ENCODE results near the gene NR2F1.

Gene NR2F1

DNA sequence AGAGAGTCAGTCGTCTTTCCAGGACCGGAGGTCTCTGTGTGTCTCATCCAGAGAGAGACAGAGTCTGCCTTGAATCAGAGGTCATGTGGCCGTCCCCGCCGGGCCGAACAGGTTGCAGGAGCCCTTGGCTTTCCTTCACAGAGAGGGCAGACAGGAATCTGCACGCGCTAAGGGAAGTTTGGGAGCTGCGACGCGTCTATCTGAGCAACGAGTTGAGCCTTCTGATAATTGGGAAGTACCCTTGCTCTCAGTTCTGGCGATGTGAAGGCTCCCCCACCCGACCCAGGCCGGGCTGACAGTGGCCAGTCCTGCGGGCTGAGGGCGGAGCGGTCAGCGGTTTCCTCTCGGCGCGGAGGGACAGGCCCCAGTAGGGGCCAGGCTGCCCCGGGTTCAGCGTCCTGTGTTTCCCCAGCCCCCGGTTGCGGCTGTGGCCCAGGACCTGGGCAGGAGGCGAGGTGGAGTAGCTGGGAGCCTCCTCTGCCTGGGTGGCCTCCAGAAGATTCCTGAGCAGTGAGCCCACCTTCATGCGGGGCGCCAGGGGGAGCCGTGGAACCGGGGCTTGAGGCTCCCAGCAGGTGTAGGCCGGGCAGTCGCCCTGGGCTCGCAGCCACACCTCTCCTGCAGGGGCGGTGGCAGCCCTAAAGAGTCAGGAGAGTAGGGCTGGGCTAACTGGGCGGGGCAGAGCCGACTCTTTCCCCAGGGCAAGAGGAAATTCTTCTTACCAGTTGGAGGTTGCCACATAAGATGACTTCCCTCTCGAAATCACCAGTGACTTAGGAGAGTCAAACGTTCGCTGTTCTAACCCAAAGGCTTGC, 13.9 kb downstream of the NR2F1 start:
- Histone ChIP-seq H3K4me1 (ENCODE audit: control insufficient read depth, low read depth, low read length) (peaks cover 26% of the 10 kb centered on the region), H3K9ac (ENCODE audit: low read length) (no peak overlapping the region), H3K36me3 (ENCODE audit: control insufficient read depth, low read depth, low read length) (no peaks in the 10 kb centered on the region), H3K4me3 (ENCODE audit: low read length) (peak overlapping the region; percentile 32), H3K27ac (ENCODE audit: low read length) (no peak overlapping the region), H3K9me3 (ENCODE audit: control insufficient read depth, low read depth, low read length) (no peaks in the 10 kb centered on the region), H3K27me3 (ENCODE audit: control insufficient read depth, insufficient read depth, low read length) (peaks cover 100% of the 10 kb centered on the region)

DNA sequence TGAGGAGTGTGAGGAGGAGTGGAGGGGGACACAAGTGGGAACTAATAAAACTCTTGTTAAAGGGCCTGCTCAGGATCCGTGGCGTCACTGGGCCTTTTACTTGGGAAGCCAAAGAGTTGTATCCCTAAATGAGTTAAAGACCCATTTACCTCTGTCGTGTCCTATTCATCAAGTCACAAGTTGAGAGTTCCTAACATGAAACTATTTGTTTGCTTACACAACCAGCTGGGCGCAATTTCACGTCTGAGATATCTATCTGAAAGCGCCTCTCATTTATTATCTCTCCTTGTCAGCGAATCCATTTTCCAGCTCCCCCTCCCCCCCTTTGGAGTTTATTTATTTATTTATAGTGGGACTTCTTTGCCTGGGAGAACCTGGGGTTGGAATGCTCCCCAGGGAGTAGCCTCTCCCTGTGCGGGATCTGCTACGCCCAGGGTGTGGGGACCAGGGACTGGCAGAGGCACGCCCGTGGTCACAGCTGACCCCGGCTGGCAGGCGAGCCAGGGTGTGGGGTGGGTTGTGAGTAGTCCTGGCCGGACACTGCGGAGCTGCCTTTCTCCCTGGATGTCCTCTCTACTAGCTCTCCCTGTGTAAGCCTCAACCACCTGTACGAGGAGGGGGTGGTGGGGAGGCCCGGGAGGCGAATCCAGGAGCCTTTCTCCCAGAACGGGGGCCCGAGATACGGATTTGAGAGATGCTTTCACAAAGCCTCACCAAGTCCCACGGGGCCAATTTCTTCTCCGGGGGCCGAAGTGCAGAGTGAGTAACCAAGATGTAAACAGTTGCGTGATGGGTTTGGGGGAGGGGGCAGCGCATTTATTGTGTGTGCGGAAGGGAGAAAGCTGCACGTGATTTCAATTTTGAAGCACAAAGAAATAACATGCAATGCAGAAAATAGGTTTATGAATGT, 15.3 kb downstream of the NR2F1 start:
- no peak overlapping the region for H3K4me3 ChIP-seq (ENCODE audit: low read length)
- no peak overlapping the region for H3K27ac ChIP-seq (ENCODE audit: low read length)
- H3K9me3 ChIP-seq (ENCODE audit: control insufficient read depth, low read depth, low read length): no peaks in the 10 kb centered on the region
- no peaks in the 10 kb centered on the region for H3K36me3 ChIP-seq (ENCODE audit: control insufficient read depth, low read depth, low read length)
- H3K9ac ChIP-seq (ENCODE audit: low read length): no peak overlapping the region
- peaks cover 33% of the 10 kb centered on the region for H3K4me1 ChIP-seq (ENCODE audit: control insufficient read depth, low read depth, low read length)
- H3K27me3 ChIP-seq (ENCODE audit: control insufficient read depth, insufficient read depth, low read length): peaks cover 100% of the 10 kb centered on the region

DNA sequence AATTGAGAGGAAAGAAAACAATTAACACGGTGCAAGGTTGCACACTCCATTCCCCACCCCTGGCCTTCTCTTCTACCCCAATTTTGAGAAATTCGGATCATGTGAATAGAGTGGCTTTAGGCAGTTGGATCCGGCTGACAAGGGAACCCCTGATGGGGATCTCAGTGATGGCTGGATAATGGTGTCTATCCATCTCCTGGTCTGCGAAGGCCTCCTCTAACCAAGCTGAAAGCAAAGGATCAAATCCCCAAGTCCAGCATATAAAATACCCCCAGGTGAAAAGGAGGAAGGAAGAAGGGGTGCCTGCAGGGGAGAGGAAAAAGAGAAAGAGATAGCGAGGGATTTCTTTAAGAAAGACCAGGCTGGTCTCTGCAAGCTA, 16.0 kb downstream of the NR2F1 start:
- Histone ChIP-seq H3K27me3 (ENCODE audit: control insufficient read depth, insufficient read depth, low read length) (peaks cover 100% of the 10 kb centered on the region), H3K9me3 (ENCODE audit: control insufficient read depth, low read depth, low read length) (peaks cover 3% of the 10 kb centered on the region), H3K36me3 (ENCODE audit: control insufficient read depth, low read depth, low read length) (no peaks in the 10 kb centered on the region), H3K4me3 (ENCODE audit: low read length) (no peak overlapping the region), H3K27ac (ENCODE audit: low read length) (no peak overlapping the region), H3K9ac (ENCODE audit: low read length) (no peak overlapping the region), H3K4me1 (ENCODE audit: control insufficient read depth, low read depth, low read length) (peaks cover 33% of the 10 kb centered on the region)

DNA sequence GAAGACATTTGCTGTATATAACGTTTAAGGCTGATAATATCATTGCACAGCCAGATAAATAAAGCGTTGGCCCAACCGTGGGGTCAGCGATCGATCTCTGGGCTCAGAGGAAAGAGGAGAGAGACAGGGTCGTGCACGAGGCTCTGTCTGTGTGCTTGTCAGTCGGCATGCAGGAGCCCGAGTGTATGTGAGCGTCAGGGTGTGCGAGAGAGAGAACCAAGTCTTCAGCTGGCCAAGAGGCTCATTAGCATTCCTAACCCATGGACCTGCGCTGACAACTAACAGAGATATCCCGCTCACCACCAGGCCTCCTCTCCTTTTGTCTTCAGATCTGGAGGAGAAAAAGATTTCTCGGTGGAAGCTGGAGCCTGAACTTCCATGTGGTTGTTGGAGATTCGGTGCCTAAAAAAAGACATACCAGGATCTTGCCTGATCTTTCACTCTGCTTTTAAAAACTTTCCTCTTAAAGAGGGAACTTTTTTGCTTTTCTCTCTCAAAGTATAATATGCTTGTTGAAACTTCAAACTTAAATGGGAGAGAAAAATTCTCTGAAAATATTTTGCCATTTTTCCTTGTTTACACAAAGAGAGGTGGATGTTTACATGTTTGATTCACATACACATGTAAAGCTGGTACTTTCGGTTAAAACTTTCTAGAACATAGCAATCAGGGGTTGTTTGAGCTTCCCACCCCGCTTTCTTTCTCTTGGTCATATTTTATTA, 16.5 kb downstream of the NR2F1 start:
- Histone ChIP-seq H3K27me3 (ENCODE audit: control insufficient read depth, insufficient read depth, low read length) (peaks cover 100% of the 10 kb centered on the region), H3K9me3 (ENCODE audit: control insufficient read depth, low read depth, low read length) (peaks cover 3% of the 10 kb centered on the region), H3K9ac (ENCODE audit: low read length) (no peak overlapping the region), H3K4me1 (ENCODE audit: control insufficient read depth, low read depth, low read length) (peaks cover 33% of the 10 kb centered on the region), H3K36me3 (ENCODE audit: control insufficient read depth, low read depth, low read length) (no peaks in the 10 kb centered on the region), H3K4me3 (ENCODE audit: low read length) (no peak overlapping the region), H3K27ac (ENCODE audit: low read length) (no peak overlapping the region)

DNA sequence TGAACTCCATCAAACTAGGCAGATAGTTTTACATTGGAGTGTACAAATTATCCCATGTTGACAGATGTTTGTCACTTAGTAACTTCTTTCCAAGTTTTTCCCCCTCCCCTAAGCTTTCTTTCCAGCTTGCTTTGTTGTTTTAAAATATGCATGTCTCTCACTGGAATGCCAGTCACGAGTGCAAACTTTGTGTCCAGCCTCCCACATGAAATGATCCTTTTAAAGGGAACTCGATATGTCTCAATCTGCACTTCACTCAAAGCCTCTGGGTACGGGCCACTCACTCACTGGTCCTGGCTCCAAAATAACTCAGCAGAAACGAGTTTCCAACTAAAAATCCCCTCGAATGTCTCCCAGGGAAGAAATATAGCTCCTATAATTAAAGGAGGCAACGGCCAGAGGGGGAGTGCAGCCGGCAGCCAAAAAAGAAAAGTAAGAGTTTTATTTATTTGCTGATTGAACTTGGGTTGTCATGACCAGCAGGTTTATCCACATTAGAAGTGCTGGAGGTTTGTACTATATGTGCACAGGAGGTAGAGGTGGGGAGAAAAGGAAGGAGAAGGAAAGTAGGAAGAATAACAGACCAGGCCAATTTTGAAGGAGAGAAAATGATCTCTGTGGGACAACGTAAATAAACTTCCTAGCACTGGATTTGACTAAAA, 17.5 kb downstream of the NR2F1 start:
- peaks cover 100% of the 10 kb centered on the region for H3K27me3 ChIP-seq (ENCODE audit: control insufficient read depth, insufficient read depth, low read length)
- no peak overlapping the region for H3K9ac ChIP-seq (ENCODE audit: low read length)
- peaks cover 3% of the 10 kb centered on the region for H3K9me3 ChIP-seq (ENCODE audit: control insufficient read depth, low read depth, low read length)
- H3K4me3 ChIP-seq (ENCODE audit: low read length): no peak overlapping the region
- peaks cover 29% of the 10 kb centered on the region for H3K4me1 ChIP-seq (ENCODE audit: control insufficient read depth, low read depth, low read length)
- H3K36me3 ChIP-seq (ENCODE audit: control insufficient read depth, low read depth, low read length): no peaks in the 10 kb centered on the region
- no peak overlapping the region for H3K27ac ChIP-seq (ENCODE audit: low read length)

DNA sequence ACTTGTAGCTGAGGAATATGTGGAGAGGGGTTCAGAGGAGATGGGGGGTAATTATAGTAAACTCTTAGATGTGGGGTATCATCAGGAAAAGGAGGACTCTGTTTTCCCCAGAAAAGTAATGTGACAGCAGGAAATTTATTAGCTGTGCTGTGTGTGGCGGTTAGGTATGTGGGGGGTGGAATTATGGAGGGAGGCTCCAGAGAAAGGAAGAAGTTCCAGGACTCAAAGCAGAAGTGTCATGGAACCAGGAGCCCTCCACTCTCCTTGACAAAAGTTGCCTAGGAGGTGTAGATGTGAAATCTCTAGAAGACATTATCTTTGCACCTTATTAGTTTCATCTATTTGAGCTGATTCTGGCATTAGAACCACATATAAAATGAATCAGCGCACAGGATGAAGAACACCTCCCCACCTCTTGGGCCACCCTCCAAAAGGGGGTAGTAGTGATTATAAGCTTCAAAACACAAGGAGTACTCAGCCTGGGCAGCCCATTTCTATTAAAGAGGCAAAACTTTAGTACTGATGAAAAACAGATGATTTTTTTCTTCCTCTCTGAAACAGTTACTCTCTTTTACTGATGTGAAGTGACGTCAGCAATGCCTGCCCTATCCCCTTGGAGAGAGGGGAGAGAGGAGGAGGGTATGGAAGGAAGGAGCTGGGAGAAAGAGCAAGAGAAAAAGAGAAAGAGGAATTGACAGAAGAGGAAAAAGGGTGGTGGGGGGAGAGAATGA, 18.2 kb downstream of the NR2F1 start:
- no peak overlapping the region for H3K9ac ChIP-seq (ENCODE audit: low read length)

DNA sequence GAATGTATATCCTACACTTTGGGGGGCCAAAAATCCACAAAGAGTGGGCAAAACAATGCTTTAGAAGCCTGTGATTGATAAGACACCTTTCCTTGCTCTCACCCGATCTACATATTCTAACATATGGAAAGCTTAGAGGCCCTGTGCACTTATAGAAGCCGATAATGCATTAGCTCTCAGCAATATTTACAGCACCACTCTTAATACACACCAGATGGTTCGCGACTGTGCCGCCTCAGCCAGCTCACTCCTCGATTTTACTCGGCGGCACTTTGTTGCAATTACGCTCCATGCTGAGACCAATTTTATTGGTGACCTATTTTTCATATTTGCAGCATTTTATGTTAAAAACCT, 18.8 kb downstream of the NR2F1 start:
- H3K9me3 ChIP-seq (ENCODE audit: control insufficient read depth, low read depth, low read length): peaks cover 3% of the 10 kb centered on the region
- H3K27ac ChIP-seq (ENCODE audit: low read length): no peak overlapping the region
- peak overlapping the region; percentile 10 for H3K4me3 ChIP-seq (ENCODE audit: low read length)
- no peak overlapping the region for H3K9ac ChIP-seq (ENCODE audit: low read length)
- H3K27me3 ChIP-seq (ENCODE audit: control insufficient read depth, insufficient read depth, low read length): peaks cover 100% of the 10 kb centered on the region
- no peaks in the 10 kb centered on the region for H3K36me3 ChIP-seq (ENCODE audit: control insufficient read depth, low read depth, low read length)
- peaks cover 16% of the 10 kb centered on the region for H3K4me1 ChIP-seq (ENCODE audit: control insufficient read depth, low read depth, low read length)

More for the DNA sequence above, 18.2 kb downstream of the NR2F1 start:
- no peak overlapping the region for H3K27ac ChIP-seq (ENCODE audit: low read length)
- peaks cover 100% of the 10 kb centered on the region for H3K27me3 ChIP-seq (ENCODE audit: control insufficient read depth, insufficient read depth, low read length)
- no peak overlapping the region for H3K4me3 ChIP-seq (ENCODE audit: low read length)
- no peaks in the 10 kb centered on the region for H3K36me3 ChIP-seq (ENCODE audit: control insufficient read depth, low read depth, low read length)
- peaks cover 3% of the 10 kb centered on the region for H3K9me3 ChIP-seq (ENCODE audit: control insufficient read depth, low read depth, low read length)
- peaks cover 22% of the 10 kb centered on the region for H3K4me1 ChIP-seq (ENCODE audit: control insufficient read depth, low read depth, low read length)

DNA sequence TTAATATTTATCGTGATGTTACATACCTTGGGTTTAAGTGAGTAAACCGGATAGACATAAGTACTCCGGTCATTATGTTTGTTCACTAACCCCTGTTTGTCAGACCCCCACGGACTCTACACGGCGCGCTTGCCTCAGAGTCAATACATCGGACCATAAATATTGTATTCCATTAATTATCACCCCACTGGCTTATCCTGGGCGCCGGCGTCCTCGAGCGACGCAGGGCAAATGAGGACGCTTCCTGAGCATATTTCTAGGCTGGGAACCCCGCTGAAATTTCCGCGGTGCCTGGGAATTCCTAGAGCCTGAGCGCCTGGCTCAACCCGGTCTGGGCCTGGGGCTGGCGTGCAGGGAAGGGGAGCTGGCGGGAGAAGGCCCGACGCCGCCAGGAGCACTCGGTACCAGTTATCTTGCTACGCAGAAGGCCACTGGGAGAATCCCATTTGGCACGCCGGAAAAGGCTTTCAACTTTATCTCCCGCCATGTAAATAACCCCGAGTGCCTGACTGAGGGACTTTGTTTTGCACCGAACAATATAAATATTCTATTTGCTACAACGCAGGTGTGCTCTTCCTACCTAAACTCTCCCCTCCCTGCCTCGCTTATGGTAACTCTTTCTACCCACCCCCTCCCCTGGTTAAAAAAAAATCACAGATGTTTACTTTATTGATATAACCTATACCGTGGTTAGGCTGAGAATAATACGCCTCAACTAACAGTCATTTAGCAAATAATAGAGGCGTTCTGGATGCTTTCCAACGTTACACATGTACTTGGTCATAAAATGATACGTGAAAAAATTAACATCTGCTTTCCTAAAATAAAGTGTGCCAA, 19.4 kb downstream of the NR2F1 start:
- H3K9me3 ChIP-seq (ENCODE audit: control insufficient read depth, low read depth, low read length): peaks cover 3% of the 10 kb centered on the region

DNA sequence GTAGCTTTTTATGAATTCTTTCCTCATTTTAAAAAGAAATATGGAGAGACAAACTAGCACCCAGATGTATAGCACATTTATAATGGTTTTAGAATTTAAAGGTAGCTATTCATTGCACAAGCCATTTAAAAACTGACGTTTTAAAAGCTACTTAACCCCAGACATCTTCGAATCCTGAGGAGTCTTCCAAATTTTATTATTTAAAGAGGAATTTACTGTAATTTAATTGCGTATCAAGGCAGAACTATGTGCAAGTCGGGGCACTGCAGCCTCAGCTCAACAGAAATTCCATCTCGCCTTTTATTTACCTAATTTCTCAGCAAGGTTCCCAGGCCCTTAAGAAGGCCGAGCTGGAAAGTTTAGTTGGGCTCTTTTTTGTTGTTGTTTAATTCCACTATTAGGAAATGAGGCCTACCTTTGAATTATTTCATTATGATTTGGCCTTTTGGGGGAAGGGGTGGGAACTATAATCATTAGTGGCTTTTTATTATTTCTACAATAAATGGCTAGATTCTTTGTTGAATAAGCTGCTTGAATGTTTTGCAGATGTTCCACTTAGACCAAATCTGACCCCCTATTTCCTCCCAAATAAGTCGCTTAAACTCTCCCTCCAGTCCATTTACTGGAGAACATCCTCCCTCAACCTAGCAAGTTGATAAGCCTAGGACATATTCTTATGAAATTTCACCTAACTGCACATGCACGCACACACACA, 20.2 kb downstream of the NR2F1 start:
- Histone ChIP-seq H3K9me3 (ENCODE audit: control insufficient read depth, low read depth, low read length) (peaks cover 3% of the 10 kb centered on the region), H3K27ac (ENCODE audit: low read length) (no peak overlapping the region), H3K4me3 (ENCODE audit: low read length) (no peak overlapping the region), H3K9ac (ENCODE audit: low read length) (no peak overlapping the region), H3K4me1 (ENCODE audit: control insufficient read depth, low read depth, low read length) (peaks cover 17% of the 10 kb centered on the region), H3K36me3 (ENCODE audit: control insufficient read depth, low read depth, low read length) (no peaks in the 10 kb centered on the region), H3K27me3 (ENCODE audit: control insufficient read depth, insufficient read depth, low read length) (peaks cover 100% of the 10 kb centered on the region)

More for the DNA sequence above, 19.4 kb downstream of the NR2F1 start:
- Histone ChIP-seq H3K9ac (ENCODE audit: low read length) (no peak overlapping the region), H3K36me3 (ENCODE audit: control insufficient read depth, low read depth, low read length) (no peaks in the 10 kb centered on the region), H3K4me1 (ENCODE audit: control insufficient read depth, low read depth, low read length) (peaks cover 15% of the 10 kb centered on the region), H3K27me3 (ENCODE audit: control insufficient read depth, insufficient read depth, low read length) (peaks cover 100% of the 10 kb centered on the region), H3K27ac (ENCODE audit: low read length) (no peak overlapping the region), H3K4me3 (ENCODE audit: low read length) (peak overlapping the region; percentile 10)

Data from iPS-18a (cell line).